Activated CD8-positive, alpha-beta memory T cell treated with anti-CD3 and anti-CD28 coated beads, Interleukin-2, amount 50 U/mL, for 1 hour (primary cell): ENCODE measurements around the gene ATP9B.

Experiments
- DNase-seq: peaks from one replicate; pipeline ENCODE4 v3.0.0-alpha.2; 2020; ENCODE audit errors: extremely low read depth

The ATP9B gene

DNA sequence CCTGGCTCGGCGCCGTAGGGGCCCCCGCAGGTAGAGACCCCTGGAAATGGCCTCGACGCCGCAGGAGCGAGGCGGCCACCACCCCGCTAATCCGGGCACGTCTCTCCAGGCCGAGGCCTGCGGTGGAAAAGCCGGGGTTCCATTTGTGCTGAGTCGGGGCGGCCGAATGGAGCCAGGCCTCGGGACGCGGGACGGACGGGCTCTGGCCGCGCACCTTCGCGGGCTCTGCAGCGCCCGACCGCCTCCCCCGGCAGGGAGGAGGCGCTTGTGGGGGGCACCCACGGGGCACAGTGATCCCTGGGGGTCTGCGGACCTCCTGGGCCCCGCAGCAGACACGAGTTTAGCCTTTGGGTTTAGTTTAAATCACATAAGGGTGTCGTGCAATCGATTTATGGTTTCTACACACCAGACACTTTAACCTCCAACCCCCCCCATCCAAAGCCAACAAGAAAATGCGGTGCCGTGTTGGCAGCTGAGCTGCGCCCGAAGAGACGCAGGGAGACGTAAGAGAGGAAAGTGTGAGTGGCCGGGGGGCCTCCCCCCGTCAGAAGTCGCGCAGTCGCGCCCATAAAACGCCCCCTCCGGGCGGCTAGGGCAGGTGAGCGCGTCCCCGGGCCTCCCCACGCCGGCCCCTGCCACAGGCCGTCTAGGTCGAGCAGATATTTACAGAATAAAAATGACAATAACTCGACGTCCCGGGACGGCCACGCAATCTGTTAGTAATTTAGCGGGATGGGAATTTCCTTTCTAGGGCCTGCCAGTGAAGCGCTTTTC, 325.5 kb downstream of the ATP9B start:
- no peak for DNase-seq

DNA sequence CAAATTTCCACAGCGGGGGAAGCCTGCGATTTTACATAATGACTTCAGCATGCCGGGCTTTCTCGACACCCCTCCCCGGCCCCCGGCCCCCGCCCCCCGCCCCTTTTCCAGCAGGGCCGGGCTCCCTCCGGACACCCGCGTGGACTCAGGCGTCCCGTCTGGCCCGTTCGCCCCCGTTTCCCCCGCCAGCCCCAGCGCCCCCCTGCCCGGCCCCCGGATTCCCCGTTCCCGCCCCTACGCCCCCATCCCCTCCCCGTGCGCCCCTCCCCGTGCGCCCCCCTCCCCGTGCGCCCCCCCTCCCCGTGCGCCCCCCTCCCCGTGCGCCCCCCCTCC, 326.1 kb downstream of the ATP9B start:
- no peak for DNase-seq

DNA sequence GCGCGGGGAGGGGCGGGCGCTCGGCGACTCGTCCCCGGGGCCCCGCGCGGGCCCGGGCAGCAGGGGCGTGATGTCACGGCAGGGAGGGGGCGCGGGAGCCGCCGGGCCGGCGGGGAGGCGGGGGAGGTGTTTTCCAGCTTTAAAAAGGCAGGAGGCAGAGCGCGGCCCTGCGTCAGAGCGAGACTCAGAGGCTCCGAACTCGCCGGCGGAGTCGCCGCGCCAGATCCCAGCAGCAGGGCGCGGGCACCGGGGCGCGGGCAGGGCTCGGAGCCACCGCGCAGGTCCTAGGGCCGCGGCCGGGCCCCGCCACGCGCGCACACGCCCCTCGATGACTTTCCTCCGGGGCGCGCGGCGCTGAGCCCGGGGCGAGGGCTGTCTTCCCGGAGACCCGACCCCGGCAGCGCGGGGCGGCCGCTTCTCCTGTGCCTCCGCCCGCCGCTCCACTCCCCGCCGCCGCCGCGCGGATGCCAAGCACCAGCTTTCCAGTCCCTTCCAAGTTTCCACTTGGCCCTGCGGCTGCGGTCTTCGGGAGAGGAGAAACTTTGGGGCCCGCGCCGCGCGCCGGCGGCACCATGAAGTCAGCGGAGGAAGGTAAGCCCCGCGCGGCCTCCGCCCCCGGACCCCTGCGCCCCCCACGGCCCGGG, 326.7 kb downstream of the ATP9B start, which contains the start of gene NFATC1:
TSS of gene NFATC1 (plus strand) at position 170 of the 644 bp plus-strand sequence. CDS start at position 465, 295 bp downstream.
- no peak for DNase-seq

DNA sequence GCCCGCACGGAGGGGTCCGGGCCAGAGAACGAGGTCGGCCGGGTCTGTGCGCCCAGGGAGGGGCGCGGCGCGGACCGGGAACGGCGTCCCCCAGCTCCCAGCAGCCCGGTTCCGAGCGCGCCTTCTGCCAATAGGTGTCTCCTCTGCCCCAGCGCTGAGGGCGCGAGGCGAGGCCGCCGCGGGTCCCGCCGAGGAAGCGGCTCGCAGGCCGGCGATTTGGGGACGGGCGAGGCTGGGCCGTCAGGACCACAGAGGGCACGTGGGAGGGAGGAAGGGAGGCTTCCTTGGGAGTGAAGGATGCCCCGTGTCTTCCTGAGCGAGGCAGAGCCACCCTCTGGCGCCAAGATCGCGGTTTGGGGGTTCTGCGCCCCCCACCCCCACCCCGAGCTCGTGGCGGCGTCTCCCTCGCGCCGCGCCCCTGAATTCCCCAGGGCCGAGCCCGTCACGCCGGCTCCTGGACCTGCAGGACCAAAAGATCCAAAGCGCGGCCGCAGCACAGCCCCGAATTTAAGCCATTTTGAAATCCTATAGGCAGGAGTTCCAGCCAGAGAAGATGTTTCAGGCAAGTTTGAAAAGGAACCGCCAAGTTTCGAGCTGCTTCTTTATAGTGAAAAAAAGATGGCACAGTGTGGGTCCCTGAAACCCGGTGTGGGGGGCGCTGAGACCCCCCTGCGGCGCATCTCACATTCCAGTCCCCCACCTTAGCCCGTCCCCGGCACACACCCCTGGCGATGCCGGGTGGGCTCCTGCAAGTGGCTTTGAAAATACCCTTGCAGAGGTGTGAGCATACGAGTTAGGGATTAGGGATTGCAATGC, 327.4 kb downstream of the ATP9B start:
- DNase-seq: no peak

DNA sequence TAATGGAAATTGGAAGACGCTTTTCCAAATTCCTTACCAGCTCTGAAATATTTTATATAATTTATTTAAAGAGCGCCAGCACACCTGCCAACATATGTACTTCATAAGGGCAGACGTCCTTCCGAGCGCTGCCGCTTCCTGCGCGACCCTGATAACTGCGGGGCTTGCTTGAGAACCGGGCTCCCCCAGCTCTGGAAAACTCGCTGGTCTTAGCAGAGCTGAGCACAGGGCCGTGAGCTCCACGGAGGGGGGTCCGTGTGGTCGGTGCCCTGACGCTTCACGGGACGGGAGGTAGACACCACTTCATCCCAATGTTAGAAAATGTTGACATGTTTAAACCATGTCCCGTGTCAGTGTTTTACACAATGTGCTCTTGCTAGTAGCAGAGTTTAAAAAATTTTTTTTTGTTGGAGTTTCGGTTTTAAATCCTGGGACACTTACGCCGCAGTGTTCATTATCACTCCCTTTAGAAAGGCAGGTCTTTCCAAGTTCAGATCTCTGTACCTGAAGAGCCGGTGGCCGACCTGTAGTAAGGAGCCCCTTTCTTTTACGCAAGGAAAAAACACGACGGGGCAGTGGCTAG, 328.1 kb downstream of the ATP9B start:
- no peak for DNase-seq

DNA sequence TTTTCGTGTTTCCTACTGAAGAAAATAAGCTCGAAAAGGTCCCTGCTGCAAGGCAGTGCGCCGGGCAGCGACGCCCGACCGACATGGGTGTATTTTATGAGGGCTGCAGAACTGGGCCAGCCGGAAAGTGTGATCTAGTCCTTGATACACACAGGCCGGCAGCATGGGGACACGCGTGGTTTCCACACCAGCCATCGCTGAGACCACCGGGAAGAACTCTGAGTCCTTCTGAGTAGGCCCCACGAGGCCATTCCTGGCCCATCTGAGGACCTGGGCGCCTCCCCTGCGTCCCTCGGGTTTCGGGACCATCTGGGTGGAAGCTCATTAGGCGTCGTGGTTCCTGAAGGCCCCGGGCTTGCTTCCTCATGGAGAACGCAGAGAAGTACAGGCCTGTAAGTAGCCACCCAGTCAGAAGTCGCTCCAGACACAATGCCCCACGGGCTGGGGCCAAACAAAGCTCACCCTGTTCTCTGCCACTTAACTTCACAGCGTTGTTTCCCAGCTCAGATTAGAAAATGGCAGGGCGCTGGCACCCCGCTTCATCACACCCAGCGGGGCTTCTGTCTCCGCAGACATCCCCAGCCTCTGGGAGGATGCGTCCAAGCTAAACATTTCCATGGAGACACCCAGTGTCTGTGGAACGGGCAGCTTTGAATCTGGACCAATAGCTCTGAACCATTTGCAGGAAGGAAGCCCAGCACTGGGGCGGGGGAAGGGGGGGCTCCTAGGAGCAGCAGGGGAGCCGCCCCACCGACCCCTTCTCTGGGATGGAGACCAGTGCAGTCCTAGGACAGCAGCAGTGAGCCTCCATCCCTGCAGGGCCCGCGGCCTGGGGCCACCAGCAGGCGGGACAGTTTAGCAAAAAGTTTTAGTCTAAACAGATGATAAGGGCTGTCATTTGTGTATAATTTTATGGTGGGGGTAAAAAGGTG, 328.9 kb downstream of the ATP9B start:
- DNase-seq: no peak

DNA sequence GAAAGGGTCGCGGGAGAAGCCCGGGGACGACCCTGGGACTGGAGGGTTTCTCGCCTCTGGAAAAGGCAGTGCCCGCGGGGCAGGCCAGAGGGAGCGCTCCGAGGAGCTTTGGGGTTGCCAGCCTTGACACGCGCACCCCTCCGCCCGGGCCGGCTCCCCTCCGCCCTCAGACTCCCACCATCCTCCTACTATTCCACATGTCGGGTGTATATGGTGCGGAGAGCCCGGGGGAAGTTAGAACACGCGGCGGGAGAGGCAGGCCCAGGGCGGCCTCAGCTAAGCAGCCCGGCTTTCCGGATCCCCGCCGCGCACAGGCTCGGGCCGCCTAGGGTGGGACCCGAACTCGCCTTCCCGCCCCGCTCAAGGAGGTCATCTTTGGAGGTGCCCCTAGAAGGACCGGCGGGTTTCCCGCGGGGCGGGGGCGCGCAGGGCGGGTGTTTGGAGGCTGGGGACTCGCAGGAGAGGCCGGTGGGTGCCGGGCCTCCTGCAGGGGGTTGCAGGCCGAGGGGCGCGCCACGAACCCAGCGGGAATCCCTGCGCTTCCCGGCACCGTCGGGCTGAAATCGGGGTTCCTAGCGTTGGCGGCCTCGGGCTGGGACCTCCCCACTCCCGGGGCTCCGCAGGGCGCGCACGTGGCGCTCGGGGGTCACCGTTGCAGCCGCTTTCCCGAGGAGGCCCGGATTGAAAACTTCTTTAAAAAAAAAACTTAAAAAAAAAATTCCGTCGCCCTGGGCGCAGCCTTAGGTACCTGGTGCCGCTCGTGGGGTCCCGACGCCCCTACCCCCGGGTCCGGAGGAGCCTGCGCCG, 330.3 kb downstream of the ATP9B start:
- no peak for DNase-seq

DNA sequence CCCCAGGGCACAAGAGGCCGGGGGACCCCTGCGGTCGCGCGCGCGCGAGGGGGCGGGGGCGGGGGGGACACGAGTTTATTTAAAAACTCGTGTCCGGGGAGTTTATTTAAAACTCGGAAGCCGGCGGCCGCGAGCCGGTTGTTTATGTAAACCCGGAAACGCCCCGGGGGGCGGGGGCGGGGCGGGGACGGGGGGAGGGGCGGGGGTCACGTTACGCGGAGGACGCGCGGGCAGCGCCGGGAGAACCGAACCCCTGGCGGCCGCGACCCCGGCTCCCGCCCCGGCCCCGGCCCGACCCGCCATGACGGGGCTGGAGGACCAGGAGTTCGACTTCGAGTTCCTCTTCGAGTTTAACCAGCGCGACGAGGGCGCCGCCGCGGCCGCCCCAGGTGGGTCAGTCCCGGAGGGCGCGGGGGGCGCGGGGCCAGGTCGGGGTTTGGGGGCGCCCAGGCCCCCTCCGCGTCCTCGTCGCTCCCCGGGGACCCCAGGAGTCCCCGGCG, 330.9 kb downstream of the ATP9B start:
- DNase-seq: no peak

DNA sequence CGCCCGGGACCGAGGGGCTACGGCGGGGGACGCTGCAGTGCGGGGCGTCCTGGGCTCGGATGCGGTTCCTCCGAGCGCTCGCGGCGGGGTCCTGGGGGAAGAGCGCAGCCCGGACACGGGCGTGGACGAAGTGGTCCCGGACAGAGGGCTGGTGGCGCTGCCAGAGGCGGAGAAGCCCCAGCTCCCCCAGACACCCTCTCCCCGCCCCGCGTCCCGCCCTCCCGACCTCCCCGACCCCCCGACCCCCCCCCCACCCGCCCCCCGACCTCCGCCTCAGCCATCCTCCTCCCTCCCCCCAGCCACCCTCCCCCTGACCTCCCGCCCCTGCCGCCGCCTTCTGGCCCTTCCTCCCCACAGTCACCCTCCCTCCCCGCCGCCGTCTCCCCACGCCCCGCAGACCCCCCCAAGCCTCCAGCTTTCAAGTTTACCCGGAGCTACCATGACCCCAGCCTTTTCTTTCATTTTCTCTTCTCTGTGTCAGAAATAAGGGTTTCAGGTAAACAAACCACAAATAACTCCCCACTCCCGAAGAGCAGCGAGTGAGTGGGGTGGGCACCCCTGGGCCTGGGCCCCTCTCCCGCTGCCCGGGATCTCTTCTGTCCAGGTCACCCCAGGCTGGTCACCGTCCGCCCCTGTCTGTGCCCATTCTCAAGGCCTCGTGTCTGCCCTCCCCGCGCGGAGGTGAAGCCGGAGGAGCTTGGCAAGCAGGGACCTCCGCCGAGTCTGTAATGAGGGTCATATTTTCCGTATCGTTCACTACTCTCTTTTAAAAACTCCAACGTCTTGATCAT, 331.6 kb downstream of the ATP9B start:
- DNase-seq: no peak

DNA sequence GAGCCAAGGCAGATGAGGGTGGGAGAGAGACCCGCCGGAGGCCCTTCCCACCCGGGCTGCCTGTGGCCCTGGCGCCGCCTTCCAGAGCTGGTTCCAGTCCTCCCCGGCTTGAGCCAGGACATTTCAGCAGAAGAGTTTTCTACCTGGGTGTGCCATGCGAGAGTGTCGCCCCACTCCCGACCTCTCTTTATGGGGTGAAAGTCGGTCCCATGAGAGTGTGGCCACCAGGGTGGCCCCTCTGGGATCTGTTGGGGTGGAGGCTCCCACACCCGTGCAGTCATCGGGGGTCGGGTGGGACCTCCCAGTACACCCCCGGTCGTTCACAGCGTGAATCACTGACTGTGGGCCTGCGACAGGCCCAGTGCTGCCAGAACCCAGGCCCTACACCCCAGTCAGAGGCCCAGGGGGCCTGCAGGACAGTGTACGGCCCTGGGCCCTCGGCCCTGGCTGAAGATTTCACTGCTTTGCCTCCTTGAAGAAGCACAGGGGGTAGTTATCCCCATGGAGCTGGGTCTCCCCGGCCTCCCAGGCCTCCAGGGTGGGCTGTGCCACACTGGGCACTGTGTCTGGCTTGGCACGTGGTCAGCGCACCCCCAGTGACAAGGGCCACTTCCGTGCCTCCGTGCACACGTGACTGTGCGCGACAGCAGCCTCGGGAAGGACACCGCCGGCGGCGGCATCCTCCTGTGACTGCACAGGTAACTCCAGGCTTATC, 332.5 kb downstream of the ATP9B start:
- no peak for DNase-seq

DNA sequence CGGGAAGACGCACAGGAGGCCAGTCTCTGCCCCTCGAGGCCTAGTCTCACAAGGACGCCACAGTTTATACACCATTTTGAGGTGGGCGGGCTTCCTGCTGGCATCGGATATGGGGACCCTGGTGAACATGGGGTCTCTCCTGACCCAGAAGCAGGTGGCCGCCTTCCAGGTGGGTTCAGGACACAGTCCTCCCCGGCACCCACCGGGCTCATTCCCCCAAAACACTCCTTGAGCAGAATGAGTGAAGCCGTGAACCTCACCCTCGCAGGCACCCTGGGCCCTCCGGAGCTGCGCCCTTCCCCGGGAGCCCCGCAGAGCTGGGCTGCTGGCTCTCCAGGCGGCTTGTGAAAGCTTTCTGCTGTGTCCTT, 333.0 kb downstream of the ATP9B start:
- no peak for DNase-seq

DNA sequence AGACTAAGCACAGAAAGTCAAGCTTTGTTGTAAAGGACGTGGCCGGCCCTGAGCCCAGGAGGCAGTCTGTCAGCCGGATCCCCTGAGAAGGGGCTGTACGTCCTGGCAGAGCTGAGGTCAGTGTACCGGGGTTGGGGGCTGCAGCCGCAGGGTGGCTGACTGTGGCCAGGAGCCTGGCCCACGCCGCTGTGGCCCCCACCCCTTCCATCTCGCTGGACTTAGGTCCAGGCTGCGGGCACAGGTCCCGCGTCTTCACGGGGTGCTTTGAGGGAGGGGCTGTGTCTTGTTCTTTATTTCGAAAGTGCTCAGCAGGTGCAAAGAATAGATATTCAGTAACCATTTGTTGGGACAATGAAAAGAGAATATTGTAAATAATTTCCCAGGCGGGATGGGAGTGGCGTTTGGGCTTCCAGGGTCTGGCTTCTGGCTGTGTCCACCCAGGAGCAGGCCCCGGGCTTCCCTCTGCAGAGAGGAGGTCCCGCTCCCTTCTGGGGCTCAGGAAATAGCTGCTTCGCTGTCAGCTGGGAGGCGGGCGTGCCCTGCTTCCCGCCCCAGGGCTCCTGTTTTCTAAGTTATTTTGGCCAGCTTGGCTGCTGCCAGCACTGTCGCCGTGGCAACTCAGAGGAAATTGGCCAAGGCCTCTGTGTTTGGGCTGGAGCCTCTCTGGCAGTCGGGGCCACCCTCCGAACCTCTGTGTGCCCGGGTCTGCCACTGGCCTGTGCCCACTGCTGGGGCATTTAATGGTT, 334.0 kb downstream of the ATP9B start:
- DNase-seq: no peak

DNA sequence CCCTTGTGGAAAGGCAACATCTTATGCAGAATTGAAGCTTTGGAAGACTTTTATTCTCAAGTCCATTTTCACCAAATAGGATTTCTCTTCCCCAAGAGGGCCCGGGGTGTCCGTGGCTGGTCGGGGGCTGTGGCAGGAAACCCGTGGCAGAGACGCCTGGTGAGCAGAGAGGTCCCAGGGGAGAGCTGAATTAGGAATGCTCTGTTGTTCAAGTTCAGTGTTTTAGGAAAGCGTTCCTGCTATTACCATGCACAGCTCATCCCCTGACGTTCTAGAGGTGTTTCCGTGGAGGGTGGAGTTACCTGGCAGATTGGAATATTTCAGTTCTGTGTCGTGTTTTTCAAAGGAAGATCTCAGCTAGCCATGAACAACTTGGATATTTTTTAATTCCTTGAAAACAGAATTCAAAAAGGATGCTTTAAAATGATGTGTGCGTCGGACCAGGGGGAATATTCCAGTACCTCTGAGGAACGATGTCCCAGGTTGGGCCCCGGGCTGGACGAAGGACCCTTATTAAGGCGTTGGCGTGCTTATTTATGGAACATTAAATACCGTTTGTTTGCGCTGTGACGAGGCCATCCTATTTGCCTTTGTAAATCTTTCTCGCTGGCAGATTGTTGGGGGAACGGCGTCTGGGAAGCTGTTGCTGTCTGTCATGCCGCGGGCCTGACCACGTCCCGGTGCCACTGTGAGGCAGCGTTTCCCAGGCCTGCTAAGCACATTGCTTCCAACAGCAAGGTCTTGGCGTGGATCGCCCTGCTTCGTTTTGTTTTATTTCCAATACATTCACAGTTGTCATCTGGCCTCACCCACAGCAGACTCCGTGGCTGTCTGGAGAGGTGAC, 334.8 kb downstream of the ATP9B start:
- DNase-seq: no peak

DNA sequence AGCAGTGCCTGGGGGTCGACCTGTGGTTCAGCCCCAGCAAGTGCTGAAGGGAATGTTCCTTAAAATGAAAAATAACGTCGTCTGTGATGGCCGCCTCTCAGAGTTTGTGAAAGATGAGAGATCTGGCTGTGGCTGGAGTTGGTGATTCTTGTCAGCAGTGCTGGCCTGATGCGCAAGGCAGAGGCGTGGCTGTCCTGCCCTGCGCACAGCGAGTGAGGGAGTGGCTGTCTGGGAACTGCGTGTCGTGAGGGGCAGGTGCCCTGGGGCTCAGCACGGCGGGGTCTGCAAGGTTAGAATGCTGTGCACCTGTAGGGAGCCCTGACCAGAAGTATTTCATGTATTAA, 335.3 kb downstream of the ATP9B start:
- DNase-seq: no peak

DNA sequence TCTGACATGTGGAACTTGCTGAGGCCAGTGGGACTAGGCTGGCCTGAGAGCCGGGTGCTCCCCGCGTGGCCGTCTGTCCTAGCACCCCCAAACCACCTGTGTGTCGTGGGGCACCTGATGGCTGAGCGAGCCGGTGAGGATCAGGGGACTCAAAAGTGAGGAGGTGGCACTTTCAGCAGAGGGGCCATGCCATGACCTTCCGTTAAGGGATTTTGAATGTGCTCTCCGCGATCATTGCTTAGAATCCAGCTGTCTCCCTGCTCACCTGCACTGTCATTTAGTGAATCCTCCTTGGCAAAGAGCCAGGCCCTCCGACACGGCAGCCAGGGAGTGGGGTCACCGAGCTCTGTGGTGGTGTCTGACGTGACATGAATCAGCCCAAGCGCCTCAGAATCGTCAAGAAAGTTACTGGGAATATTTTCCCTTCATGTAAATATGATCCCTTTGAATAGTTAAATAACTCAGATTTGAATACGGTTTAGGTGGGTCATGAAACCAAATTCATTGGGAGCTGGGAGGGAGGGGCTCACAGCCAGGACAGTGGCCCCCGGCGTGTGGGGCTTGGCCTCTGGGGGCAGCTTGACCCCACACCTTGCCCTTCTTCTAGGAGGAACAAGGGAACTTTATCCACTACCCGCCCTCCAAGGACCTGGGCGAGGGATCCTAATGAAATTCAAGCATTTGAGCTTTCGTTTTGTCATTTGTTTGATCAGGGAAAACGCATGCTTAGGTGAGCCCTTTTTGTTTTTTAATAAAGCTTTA, 336.0 kb downstream of the ATP9B start:
- DNase-seq: no peak

DNA sequence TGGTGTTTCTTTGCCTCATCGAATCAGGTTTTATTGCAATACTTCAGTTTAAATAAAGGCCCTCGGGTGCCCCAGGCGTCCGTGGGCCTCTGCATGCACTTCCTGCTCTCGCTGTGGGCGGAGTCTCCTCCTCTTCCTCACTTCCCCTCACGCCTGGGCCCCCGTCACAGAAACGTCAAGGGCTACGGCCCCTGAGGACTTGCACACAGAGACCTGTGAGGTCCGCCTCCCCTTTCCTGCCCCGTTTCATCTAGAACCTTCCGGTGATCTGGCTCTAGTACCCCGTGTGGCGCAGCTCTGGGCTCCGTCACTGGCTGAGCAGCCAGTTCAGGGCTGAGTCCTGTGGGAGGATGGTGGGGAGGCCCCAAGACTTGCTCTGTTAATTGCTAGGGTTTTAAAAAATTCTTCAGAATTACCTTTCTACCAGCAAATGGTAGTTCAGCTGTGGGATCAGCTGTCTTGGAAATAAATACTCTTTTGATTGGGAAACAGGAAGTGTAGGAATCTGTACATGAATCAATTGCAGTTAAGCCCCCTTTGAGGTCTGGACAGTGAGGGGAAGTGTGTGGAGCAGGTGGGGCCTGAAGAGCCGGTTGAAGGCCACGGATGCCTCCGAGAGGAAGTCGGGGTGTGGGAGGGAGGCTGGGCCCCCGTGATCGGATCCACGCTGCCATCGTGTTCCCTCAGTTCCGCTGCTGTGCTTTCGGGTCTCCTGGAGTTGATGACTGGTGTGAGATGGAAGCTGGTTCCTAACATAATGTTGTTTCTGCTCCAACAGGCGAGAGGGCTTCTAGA, 336.8 kb downstream of the ATP9B start:
- DNase-seq: peak; percentile 77
